ENCODE data around the gene ITGB4.

ITGB4 gene

GRCh38 chr17:75697651-75698291 lies 23.5 kb upstream of the ITGB4 start:
- in situ Hi-C loops (cut with MboI; ENCODE audit: low sequenced_read_pairs), result no loop called here

GRCh38 chr17:75698659-75699058 lies 22.6 kb upstream of the ITGB4 start:
- in situ Hi-C loops (cut with MboI; ENCODE audit: low sequenced_read_pairs), result no loop called here

- in situ Hi-C loops (cut with MboI; ENCODE audit: low sequenced_read_pairs), result no loop called here
Measured at GRCh38 chr17:75701288-75701687, 20.0 kb upstream of the ITGB4 start.

DNA sequence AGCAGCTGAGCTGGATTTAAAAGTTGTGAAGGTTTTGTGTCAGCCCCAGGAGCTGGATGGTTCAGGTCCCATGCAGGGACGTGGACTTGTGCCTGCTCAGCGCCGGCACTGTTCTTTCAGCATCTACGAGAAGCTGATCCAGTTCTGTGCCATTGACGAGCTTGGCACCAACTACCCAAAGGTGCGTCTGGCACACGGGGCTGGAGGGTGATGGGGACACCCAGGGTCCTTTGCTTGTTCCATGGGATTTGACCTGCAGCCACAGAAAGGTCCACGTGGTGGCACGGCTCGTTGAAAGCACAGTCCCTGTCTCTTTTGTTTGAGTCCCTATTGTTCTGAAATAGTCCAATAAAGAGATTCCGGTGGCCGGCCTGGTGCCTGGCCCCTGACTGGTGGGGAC lies 18.1 kb upstream of the ITGB4 start:
- in situ Hi-C loops (cut with MboI; ENCODE audit: low sequenced_read_pairs), result no loop called here

- in situ Hi-C loops (cut with MboI; ENCODE audit: low sequenced_read_pairs), result no loop called here
Measured at GRCh38 chr17:75703591-75703990, 17.7 kb upstream of the ITGB4 start.

GRCh38 chr17:75704963-75705875 lies 16.0 kb upstream of the ITGB4 start:
- in situ Hi-C loops (cut with MboI; ENCODE audit: low sequenced_read_pairs), result no loop called here

DNA sequence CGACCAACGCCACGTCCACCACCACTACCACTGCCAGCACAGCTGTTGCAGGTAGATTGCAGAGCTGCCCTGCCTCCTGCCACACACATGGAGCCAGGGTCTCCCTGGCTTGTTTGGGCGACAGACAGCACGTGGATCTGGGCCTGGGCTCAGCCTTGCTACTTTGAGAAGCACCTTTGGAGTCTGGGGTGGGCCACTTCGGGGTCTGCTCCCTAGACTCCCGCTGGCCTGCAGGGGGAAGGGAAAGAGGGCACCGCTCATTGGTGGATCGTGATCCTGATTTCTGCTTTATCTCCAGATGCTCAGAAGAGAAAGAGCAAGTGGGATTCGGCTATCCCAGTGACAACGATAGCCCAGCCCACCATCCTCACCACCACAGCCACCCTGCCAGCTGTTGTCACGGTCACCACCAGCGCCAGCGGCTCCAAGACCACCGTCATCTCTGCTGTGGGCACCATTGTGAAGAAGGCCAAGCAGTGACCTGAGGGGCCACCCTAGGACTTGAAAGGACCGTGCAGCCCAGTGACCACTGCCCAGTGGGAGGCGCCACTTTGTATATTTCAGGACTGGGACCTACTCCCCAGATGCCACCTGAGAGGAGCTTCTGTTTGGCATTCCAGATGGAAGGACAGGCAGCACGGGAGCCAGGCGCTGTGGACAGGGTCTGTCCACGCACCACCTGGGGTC lies 15.1 kb upstream of the ITGB4 start:
- in situ Hi-C loops (cut with MboI; ENCODE audit: low sequenced_read_pairs), result no loop called here

- in situ Hi-C loops (cut with MboI; ENCODE audit: low sequenced_read_pairs), result no loop called here
Measured at GRCh38 chr17:75707079-75707571, 14.1 kb upstream of the ITGB4 start.

DNA sequence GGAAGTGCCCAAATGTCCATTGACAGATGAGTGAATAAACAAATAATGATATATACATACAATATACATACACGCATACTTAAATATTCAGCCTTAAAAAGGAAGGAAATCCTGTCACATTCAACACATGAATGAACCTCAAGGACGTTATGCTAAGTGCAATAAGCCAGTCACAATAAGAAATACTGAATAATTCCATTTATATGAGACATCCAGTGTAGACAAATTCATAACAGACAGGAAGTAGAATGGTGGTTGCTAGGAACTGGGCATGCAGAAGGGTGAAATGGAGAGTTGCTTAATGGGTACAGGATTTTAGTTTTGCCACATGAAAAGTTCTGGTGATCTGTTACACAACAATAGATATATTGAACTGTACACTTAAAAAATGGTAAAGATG lies 8.8 kb upstream of the ITGB4 start:
- in situ Hi-C loops (cut with MboI; ENCODE audit: low sequenced_read_pairs), result no loop called here

DNA sequence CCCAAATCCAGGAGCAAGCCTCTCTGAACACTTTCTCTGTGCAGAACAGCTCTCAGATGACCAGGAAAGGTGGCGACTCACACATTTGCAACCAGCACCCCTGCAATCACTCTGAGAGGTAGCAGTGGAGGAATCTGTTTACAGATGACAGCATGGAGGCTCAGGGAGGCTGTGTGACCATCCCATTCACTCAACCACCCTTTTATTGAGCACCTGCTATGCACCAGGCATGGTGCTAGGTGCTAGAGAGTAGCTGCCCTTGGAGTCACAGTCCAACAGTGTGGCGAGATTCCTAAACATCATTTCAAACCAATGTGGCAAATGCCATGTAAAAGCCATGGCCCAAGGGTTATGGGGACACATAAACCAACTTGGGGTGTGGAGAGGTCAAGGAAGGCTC lies 1.5 kb upstream of the ITGB4 start:
- in situ Hi-C loops (cut with MboI; ENCODE audit: low sequenced_read_pairs), result no loop called here

- in situ Hi-C loops (cut with MboI; ENCODE audit: low sequenced_read_pairs), result no loop called here
Measured at GRCh38 chr17:75721463-75722011, 278 bp downstream of the ITGB4 start.

GRCh38 chr17:75722076-75722475 lies 817 bp downstream of the ITGB4 start:
- in situ Hi-C loops (cut with MboI; ENCODE audit: low sequenced_read_pairs), result no loop called here

- in situ Hi-C loops (cut with MboI; ENCODE audit: low sequenced_read_pairs), result no loop called here
Measured at GRCh38 chr17:75722542-75723095, 1.4 kb downstream of the ITGB4 start.

DNA sequence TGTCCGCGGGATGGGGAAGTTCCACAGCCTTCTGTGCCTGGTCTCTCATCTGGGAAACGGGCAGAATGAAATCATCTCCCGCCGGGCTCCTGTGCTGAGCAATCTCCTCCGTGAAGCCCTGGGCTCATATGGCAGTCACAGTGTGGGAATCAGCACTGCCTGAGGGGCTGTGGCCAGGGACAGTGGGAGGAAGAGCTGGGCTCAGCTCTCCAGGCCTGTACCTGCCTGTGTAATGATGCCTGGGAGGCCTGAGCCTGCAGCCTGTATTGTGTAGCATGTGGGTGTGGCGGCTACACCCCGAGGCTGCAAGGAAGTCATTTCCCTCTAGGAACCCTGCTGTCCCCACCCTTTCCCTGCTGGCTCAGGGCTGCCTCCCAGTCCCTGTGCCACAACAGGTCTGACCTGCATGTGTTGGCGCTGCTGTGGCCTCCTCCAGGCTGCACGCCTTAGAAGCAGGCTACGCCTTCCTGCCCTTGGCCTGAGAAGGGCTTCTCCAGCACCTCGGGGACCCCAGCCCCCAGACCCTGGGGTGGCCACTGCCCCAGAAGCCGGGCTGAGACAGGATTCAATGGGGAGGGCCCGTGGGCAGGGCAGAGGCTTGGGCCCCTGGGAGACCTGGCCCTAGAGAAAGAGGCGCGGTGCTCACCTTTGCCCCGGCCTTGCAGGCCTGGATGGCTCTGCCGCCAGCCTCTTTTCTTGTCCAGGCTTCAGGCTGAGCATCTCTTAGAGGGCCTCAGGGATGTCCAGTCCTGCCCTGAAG lies 2.1 kb downstream of the ITGB4 start:
- in situ Hi-C loops (cut with MboI; ENCODE audit: low sequenced_read_pairs), result no loop called here

GRCh38 chr17:75724016-75725003 lies 3.1 kb downstream of the ITGB4 start:
- in situ Hi-C loops (cut with MboI; ENCODE audit: low sequenced_read_pairs), result no loop called here

DNA sequence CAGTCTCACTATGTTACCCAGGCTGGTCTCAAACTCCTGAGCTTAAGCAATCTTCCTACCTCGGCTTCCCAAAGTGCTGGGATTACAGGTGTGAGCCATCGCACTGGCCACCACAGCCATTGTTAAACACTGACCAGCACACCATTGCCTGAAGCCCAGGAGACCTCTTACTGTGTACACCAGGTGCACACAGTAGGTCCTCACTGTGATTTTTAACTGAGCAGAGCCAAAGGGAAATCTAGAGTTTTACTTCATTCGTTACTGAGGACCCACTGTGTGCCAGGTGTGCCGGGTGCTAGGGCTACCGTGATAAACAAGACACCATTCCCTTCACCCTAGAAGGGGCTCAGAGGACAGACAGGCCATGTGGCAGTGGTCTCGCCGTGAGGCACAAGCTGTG lies 4.2 kb downstream of the ITGB4 start:
- in situ Hi-C loops (cut with MboI; ENCODE audit: low sequenced_read_pairs), result no loop called here

GRCh38 chr17:75727391-75727790 lies 6.1 kb downstream of the ITGB4 start:
- in situ Hi-C loops (cut with MboI; ENCODE audit: low sequenced_read_pairs), result no loop called here

DNA sequence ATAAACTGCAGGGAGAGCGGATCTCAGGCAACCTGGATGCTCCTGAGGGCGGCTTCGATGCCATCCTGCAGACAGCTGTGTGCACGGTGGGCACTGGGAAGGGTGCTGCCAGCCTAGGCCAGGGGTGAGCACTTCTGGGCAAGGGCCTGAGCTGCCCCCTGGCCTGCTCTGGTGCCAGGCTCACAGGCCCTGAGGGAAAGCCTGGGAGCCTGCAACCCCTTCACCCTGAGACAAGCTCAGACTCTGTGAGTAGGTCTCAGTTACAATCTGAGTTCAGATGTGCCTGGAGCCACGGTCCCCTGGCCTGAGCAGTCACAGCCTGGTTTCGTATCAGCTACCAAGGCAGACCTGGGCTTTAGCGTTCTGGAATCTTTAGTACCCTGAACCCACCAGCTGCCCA lies 8.1 kb downstream of the ITGB4 start:
- in situ Hi-C loops (cut with MboI; ENCODE audit: low sequenced_read_pairs), result no loop called here

GRCh38 chr17:75730065-75730464 lies 8.8 kb downstream of the ITGB4 start:
- in situ Hi-C loops (cut with MboI; ENCODE audit: low sequenced_read_pairs), result no loop called here

Data from HL-60/S4 treated with retinoic acid at 250 ng/mL for 4 days and 3 days (cell line).